Skin epidermis (tissue), 12 donors: ENCODE data around the gene FBXL17.

Source experiments
- H3K27ac ChIP-seq, 21 experiments: fragments of 200-600 bp; sonication (generic) in 11 of 21; one replicate each; pipeline ENCODE4 v1.5.0; 2020; ENCODE audit warnings: mild to moderate bottlenecking in 3 of 21, inconsistent platforms in 2 of 21, moderate library complexity in 2 of 21
- H3K4me3 ChIP-seq, 7 experiments: fragments of 200-600 bp; sonication (generic) in 2 of 7; one replicate each; pipeline ENCODE4 v1.5.0; 2020; ENCODE audit warnings: inconsistent platforms in 2 of 7, mild to moderate bottlenecking in 2 of 7, moderate library complexity in 1 of 7

FBXL17 gene

DNA sequence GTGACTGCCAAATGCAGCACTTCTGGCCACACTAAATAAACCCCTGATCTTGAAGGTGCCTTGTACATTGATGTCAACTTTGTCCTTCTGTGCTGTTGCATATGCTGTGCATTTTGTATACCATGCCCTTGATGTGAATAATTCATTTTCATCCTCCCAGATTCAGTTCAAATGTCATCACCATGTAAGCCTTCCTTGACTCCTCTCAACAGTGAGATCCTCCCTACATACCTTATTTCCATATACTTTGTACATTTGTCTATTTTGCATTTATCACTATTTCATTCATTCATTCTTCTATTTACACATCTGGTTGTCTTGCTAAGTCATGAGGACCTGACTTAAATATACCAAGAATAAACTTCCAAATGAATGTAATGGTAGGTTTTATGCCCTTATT is 438.0 kb downstream of the FBXL17 start:
- no peak overlapping the region for H3K4me3 ChIP-seq
- no peak overlapping the region for H3K27ac ChIP-seq

DNA sequence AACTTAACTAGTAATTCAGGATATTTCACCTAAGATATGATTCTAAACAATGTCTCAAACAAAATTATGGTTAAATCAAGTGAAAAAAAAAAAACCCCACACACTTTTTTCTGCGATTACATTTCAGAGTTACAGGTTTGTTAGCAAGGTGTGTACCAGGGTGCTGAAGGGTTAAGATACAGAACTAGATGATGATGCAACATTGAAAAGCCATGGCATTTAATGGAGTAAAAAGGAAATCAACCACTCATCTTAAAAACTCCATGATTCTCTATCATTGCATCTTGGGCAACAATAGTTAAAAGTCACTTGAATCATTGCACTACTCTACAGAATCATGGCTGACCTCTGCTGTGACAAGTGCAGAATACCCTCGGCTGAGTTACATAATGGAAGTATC is 440.9 kb downstream of the FBXL17 start:
- Histone ChIP-seq H3K4me3 (no peak overlapping the region), H3K27ac (no peak overlapping the region)

DNA sequence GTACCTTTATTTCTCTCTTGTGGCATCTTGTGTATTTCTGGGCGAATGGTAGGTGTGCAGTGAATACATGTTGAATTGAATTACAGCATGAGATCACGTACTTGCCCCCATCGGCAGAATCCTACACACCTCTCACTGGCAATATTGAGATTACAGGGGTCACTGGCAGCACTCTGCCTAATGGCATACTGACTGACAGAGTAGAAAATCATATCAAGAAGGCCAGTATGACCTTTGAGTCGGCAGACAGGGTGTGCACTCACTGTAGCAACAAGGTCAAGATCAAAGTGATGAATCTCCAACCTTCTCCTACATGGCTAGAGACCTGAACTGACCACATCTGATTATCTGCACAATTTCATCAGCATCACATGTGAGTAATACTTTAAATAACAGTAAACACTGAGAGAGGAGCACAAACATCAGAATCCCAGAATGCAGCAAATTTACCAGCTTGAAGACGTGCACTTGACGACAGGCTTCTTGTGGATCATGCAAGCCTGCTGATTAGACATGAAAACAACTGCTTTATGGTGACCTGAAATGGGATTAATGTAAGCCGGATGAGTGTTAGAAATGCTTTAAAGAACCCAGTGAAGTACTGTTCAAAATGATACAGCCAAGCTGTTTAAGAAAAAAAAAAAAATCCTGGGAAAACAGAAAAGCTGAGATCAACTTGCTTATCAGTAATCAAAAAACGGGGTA is 444.1 kb downstream of the FBXL17 start:
- no peak overlapping the region for H3K4me3 ChIP-seq
- H3K27ac ChIP-seq: no peak overlapping the region

DNA sequence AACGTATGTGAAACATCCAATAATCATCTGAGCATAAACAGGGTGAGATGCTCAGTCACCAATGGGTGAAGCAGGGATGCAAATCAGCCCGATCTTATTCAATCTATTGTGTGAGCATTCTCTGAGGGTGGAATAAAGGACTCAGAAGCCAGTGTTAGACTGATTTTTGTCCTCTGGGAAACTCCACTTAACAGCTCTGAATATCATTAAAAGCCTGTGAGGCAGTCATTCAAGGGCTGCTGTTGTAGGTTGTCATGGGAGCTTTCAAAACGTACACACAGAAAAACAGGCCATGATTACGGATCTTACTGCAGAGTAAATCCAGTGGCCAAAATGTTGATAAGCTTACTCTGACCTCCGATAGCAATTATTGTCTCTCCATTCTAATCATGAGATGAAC is 444.7 kb downstream of the FBXL17 start:
- H3K4me3 ChIP-seq: no peak overlapping the region

DNA sequence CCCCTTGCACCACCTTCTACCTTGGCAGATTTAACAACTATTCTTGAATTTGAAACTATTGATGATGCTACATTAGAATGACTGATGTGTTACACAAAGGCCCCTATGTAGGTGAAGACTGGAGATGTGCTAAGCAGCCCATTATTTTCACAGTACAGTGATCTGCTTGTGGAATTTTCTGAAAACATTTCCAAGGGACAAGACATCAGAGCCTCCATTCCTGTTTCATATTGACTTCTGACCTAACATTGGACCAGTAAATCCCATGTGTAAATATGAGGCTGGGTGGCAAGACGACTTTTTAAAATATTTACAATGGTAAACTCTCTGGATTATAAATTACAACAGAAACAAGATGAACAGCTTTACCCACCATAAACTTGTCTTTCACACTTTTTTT is 445.4 kb downstream of the FBXL17 start:
- Histone ChIP-seq H3K27ac (no peak overlapping the region), H3K4me3 (no peak overlapping the region)

More for the DNA sequence above, 444.7 kb downstream of the FBXL17 start:
- no peak overlapping the region for H3K27ac ChIP-seq

DNA sequence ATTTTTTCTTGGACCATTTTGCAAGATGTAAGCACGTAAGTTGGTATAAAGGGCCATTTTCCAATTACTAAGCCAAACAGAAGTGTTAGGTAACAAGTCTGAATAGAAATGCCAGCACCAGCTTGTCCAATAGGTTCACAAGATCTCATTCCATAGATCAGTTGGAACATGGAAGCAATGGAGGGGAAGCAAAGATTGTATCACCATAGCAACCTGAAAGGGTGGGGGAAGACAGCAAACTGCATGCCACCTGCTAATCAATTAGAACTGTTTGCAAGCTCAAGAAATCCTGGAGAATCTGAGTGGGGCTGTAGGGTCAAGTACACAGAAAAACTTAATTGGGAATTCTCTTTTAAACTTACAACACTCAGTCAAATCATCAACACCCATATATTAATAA is 446.3 kb downstream of the FBXL17 start:
- Histone ChIP-seq H3K4me3 (no peak overlapping the region), H3K27ac (no peak overlapping the region)

DNA sequence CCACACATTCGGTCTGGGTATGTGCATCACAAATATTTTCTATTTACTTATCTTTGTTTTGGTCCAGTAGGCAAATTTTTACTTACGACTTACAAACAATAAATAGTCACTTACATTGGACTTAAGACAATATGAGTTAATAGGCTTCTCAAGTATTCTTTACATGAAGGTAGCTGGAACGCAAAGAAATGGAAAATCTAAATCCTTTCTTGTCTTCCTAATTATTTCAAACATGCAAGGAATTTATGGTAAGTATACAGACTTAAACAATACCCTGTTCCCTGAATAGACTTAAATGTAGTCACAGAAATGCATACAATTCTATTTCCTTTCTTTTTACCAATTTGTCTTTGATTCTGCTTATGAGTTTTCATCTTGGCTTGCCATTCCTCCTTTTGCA is 448.6 kb downstream of the FBXL17 start:
- no peak overlapping the region for H3K4me3 ChIP-seq
- no peak overlapping the region for H3K27ac ChIP-seq

DNA sequence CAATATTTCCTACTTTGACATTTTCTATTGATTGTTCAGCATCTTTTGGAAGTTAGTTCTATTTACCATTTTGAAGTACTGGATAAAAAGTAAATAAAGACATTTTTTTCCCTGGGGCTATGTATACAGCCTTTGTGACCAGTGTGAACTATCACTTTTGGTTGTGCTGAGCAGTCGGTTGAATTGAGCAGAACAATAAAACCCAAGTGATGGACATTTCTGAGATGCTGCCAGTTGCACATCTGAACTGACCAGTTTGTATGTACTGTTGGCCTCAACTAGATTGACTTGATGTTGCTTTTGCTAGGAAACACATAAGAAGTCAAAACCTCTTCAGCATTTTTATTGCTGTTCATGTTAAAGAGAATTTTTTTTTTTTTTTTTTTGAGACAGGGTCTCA is 451.0 kb downstream of the FBXL17 start:
- H3K27ac ChIP-seq: no peak overlapping the region
- no peak overlapping the region for H3K4me3 ChIP-seq

DNA sequence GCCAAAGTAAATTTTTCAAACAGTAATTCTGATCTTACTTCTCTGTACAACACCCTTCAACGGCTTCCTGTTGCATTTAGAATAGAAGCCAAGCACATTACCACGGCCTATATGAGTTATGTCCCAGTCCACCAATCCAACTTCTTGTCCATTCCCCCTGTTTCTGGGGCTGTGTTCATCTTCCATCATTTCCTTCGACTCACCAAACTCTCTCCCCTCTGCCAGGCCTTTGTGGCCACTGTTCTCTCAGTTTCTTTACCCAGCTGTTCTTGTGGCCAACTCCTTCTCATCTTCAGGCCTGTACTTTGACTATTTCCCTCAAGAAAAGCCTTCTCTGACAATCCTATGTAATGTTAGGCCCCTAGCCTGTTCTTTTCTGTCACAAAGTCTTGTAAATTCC is 451.8 kb downstream of the FBXL17 start:
- H3K27ac ChIP-seq: no peak overlapping the region
- no peak overlapping the region for H3K4me3 ChIP-seq

DNA sequence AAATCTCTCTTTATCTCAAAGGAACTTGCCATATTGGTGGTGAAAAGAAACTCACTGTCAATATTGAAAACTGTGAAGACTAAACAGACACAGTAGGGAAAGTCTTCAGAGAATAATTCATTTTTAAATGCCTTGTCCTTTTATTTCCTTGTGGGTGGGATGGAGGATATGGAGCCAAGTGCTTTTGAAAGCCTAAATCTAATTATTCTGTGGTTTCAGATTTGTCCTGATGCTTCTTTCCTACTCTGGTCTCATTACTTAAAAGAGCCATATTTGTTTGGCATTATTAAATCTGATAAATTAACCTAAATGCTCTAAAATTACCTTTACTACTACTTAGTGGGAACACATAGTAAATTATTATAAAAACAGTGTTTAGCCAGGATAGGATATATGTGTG is 452.8 kb downstream of the FBXL17 start:
- no peak overlapping the region for H3K4me3 ChIP-seq

DNA sequence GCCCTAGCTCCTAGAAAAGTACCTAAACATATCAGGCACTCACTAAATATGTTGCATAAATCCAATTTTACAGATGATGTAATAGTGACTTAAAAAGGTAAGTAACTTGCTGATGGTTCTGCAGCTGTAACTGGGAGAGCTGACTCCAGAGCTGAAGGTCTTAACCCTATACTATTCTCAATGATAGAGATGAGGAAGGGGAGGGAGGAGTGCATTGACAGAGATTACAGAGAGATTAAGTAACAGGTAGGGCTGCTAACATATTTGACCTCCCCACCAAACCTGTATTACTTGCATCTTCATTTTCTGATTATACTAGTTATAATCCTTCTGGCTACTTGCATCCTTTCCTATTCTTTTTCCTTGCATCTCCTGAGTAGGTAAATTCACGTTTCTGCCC is 455.8 kb downstream of the FBXL17 start:
- Histone ChIP-seq H3K27ac (no peak overlapping the region), H3K4me3 (no peak overlapping the region)

More for the DNA sequence above, 452.8 kb downstream of the FBXL17 start:
- no peak overlapping the region for H3K27ac ChIP-seq

DNA sequence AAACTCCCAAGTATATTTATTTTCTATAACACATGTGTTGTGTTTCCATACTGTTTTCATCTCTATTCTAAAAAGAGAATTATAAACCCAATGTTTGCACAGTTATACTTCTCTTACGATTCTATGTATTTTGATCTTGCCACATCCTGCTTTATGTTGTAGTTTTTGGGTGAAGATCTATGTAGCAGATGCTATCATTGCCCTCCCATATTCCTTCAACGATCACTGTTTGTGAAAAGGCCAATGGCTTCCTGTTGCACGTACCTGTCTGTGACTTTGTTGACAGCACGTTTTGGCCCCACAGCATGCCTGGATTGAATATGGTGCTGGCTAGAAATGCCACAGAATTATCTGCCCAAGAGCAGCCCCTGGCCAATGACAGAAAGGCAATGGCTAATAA is 456.7 kb downstream of the FBXL17 start:
- H3K27ac ChIP-seq: no peak overlapping the region

DNA sequence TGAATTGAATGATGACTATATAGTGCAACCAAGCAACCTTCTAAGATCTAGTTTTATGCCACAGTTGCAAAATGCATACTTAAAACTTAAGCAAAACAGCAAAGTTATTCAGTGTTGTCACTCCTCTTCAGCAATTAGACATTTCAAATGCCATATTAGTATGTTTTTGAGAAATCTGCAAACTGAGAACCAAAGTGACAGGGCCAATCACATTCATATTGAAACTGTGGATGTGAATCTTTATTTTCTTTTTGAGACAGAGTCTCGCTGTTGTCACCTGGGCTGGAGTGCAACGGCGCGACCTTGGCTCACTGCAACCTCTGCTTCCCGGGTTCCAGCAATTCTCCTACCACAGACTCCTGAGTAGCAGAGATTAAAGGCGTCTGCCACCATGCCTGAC is 461.9 kb downstream of the FBXL17 start:
- Histone ChIP-seq H3K27ac (no peak overlapping the region), H3K4me3 (no peak overlapping the region)

More for the DNA sequence above, 456.7 kb downstream of the FBXL17 start:
- no peak overlapping the region for H3K4me3 ChIP-seq

DNA sequence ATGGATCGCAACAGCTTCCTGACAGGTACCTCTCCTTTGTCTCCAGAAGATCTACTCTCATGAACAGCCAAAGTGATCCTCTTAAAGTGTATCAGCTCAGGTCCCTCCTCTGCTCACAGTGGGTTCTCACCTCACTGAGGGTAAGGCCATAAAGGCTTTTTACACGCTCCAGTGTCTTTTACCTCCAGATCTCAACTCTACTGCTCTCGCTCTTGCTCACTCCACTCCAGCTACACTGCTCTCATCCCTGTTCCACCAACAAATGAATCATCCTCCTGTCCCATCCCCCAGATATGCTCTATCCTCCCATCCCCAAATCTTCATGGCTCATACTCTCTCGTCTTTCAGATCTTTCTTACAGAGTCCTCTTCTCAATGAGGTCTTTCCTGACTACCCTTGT is 462.5 kb downstream of the FBXL17 start:
- no peak overlapping the region for H3K4me3 ChIP-seq
- H3K27ac ChIP-seq: no peak overlapping the region

DNA sequence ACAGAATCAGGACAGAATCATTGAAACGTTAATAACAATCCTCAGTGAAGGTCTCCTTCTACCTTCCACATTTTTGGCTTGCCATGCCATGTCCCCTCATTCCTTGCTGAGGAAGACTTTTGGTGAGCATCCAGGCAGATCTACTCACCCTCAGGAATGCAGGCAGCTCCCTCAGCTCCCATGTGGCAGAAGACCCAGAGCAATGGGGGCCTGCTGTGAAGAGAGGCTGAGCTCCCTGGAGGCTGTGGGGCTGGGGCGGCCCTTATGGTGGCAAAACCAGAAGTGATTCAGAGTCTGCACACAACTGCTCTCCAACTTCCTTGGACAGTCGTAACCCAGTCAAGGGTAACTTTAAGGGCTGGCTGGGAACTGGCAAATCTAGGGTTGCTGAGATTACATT is 463.9 kb downstream of the FBXL17 start:
- no peak overlapping the region for H3K27ac ChIP-seq
- no peak overlapping the region for H3K4me3 ChIP-seq

DNA sequence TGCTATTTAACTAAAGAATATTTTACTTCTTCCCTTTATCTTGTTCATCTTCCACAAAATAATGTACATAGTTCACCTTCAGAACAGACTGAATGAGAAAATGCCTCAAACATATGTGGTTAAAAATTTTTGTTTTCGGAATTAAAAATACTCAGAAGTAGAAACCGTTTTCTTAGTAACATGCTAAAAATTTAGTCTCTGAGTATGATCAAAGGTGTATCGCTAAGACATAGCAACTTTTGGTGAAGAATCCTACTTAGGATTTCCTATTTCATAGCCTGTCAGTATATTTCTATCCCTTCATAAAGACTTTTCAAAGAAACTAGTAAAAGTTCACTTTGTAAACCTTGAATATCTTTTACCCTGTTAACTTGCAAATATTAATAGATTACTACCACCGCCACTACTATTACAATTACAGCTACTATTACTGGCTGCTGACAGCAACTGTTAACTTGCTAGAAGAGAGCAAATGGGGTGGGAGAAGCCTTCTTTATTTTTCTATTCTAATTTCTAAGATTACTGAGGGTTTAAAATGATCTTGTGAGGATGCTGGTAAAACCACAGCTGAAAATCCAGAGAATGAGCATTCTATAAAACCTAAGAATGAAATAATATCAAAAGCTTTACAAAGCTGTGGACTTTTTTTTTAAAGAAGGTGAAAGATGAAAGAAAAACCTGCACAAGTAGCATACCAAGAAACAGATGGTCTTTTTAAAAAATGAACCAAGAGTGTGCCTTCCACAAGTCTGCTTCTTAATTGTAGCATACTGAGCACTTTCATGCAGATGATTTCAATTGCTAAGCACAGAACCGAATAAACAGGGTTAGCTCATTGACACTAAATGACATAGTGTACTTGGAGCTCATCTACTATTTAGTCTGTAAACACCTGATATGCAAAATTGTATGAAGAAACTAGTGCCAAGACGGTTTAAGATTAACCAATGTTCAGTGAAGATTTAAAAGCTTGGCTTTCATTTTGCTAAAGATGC is 464.9 kb downstream of the FBXL17 start:
- Histone ChIP-seq H3K4me3 (no peak overlapping the region), H3K27ac (no peak overlapping the region)

DNA sequence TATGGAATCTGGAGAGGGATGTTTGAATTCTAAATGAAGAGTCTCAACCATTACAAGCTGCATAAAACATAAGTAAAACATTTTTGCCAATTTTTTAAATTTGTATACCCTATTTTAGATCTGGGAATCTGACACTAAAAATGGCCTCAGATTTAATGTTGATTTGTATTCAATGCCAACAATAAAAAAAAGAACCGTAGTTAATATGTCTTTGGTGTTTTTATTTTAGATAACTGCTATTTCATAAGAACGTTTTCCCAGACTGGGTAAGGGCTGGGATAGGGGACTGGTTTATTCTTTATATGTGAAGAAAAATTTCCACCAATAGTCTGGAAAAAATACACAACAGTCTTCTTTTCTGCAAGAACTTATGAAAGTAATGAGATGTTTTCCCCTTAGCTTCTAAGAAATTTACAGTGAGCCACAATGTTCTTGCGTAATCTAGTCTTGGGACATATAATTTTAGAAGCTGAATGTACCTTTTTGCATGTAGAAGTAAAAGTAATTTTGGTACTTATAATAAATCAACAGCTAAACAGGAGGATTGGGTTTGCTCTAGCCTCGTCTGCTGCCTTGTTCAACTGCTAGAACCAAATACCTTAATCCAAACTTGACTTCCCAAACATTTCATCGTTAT is 466.6 kb downstream of the FBXL17 start:
- Histone ChIP-seq H3K27ac (no peak overlapping the region), H3K4me3 (no peak overlapping the region)

DNA sequence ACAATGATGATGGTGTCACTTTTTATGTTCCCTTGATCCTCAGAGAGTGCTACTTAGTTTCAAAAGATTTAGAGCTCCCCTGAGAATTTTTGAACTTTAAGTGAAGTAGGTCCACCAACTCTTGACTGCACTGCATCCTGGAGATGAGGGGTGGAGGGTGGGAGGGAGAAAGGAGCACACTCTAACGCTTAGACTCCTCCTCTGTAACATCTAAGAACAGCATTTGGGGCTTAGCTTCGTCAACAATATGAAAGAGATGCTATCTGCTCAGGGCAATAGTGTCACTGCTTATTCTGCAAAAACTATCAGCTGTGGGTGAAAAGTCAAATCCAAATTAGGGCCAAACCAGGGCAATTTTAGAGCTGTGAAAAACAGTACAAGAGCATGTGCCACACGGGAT is 468.4 kb downstream of the FBXL17 start:
- Histone ChIP-seq H3K27ac (no peak overlapping the region), H3K4me3 (no peak overlapping the region)

DNA sequence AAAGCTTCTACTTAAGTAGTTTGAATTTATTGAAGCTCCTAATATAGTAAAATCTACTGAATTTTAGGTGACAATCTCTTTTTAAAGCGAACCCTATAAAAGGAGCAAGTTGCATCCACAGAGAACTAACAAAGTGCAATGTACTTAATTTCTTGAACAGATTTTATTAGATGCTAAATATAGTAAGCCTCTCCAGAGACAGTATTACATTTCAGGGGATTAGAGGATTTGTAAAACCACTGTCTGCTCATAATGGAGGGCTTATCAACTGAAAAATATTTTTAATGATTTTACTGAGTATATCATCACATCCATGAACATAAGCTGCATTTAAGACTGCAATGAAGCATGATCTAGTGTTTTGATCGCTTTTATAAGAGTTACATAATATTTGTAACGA is 481.2 kb downstream of the FBXL17 start:
- Histone ChIP-seq H3K27ac (no peak overlapping the region), H3K4me3 (no peak overlapping the region)

DNA sequence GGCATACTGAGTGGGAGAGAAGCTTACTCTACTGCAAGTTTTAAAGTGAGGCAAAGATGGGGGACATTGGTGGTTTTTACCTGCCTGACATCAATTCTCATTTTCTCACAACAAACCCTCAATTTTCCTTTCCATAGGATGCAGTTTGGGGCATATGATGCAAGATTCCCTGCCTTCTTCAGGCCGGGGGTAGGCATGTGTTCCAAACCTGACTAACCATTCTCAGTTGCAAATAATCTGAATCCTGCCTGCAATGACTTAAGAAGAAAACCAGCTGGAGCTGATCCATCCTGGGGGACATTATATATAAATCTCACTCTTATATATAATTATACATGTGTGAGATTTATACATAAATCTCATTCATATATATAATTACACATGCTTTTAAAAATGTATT is 487.5 kb downstream of the FBXL17 start:
- H3K27ac ChIP-seq: no peak overlapping the region
- H3K4me3 ChIP-seq: no peak overlapping the region

DNA sequence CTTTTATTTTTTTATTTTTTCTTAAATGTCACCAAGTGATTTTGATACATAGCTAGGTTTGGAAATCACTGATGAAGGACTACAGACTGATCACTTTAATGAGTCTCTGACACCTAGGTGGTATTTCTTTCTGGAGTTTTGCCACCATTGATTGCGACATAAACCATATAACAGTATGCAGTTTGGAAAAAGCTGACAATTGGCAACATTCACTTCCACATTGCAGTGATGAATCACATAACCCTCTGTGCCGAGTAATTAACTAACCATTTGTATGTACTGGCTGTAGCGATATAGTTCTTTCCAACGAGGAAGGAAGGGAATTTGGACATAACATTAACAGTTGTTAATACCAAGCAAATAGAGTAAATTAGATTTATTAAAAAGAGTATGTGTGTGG is 488.3 kb downstream of the FBXL17 start:
- Histone ChIP-seq H3K4me3 (no peak overlapping the region), H3K27ac (no peak overlapping the region)
